Prostate gland (tissue), 2 donors: ENCODE data around the gene TMEM63C. TPM values are rescaled to one million over a fixed set of nuclear protein-coding genes. Genes with fewer than 3 reads are reported as not detected.
"Not testable (repeated sequence)": the region's sequence is repeated elsewhere in the genome, so short reads cannot be mapped to it uniquely, and the experiment has no call there.

Experiments used
- DNase-seq: peaks from one replicate; pipeline ENCODE4 v3.0.0-alpha.2; 2019; ENCODE audit warnings: low spot score
- H3K27ac ChIP-seq, 2 donors: fragments of 200-600 bp; sonication (generic); 2 replicates each; pipeline ENCODE4 v1.5.1; 2017 to 2019
- H3K27me3 ChIP-seq: fragments of 200-600 bp; sonication (generic); replicated peaks from 2 replicates; pipeline ENCODE4 v1.5.1; 2019; ENCODE audit not compliant: insufficient read depth
- H3K36me3 ChIP-seq, 2 donors: fragments of 200-600 bp; sonication (generic); 1 replicate in 1 of 2; 2 replicates in 1 of 2; pipeline versions ENCODE4 v1.5.1 to v1.8.1; 2017 to 2019
- H3K4me1 ChIP-seq: fragments of 200-600 bp; sonication (generic); replicated peaks from 2 replicates; pipeline ENCODE4 v1.5.1; 2019
- H3K4me3 ChIP-seq, 2 donors: fragments of 200-600 bp; sonication (generic); 2 replicates each; pipeline ENCODE4 v1.5.1; 2017 to 2019
- H3K9me3 ChIP-seq: fragments of 200-600 bp; sonication (generic); 2 replicates; pipeline ENCODE4 v1.5.1; 2017
- CTCF ChIP-seq, 4 experiments: fragments of 200-600 bp in 2 of 4; fragments of 450-650 bp in 2 of 4; sonication (generic) in 2 of 4; IDR thresholded peaks; 1 replicate in 3 of 4; 2 replicates in 1 of 4; pipeline ENCODE4 v1.5.1; 2016 to 2019; ENCODE audit warnings: antibody characterized with exemption in 4 of 4, mild to moderate bottlenecking in 2 of 4, moderate library complexity in 2 of 4
- POLR2A ChIP-seq: fragments of 450-650 bp; IDR thresholded peaks from one replicate; pipeline ENCODE4 v1.6.1; 2016; ENCODE audit warnings: antibody characterized with exemption, mild to moderate bottlenecking
- POLR2AphosphoS5 ChIP-seq: sonication (generic); formaldehyde crosslinking; IDR thresholded peaks from one replicate; pipeline ENCODE4 v1.6.1; 2017; ENCODE audit warnings: antibody characterized with exemption
- WGBS: methylation state at CpG from one replicate; pipeline ENCODE4 v1.1.5; 2018; 5-methylcytosine and 5-hydroxymethylcytosine counted together
- intact Hi-C: fragments of 100-400 bp; cut with DNase I; formaldehyde crosslinking; loops from one replicate; pipeline ENCODE4 v1.14.2; 2022
- total RNA-seq, 2 donors: library from RNA; depleted of rRNA; stranded (reverse); fragments of >200 nt; gene quantifications; one replicate each; pipeline ENCODE4 v1.1.0, GENCODE V29; 2016

TMEM63C gene
- total RNA-seq, 2 donors from 2014 or later, result 2.0 to 7.8 TPM

DNA sequence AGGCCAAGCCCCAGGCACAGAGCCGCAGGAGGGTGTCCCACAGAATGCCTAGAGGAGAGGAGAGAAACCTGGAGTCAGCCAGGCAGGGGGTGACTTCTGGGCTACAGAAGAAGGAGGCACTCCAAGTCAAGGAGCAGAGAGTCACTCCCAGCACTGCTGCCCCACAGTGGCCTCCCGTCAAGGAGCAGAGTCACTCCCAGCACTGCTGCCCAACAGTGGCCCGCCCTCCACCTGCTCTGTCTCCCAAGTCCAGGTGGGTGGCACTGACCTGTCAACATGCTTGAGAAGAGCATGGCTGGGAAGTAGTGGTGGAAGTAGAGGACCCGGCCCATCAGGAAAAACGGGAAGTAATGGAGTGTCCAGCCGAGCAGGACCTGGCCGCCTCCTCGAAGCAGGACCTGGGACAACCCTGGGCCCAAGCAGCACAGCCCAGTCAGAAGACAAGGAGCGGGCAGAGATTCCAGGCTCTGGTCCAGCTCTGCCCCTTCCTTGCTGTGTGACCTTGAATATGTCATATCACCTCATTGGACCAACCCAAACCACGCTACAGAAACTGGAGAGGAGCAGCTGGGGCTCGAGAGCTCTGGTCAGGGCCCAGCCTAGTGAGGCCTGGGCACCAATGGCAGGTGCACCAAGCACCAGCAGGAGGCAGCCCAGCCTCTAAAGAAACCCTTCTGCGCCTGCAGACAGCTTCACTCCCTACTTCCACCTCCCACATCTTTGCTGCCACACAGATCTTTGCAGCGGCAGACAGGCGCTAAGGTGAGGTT, 97.0 kb downstream of the TMEM63C start:
- intact Hi-C loops, result no loop called here
- no peak overlapping the region for H3K27ac ChIP-seq
- peaks cover 0 to under 1% of the 10 kb centered on the region in 2 donors for H3K36me3 ChIP-seq
- no peaks in the 10 kb centered on the region for H3K4me1 ChIP-seq
- no peaks in the 10 kb centered on the region for H3K9me3 ChIP-seq
- no peaks in the 10 kb centered on the region for H3K27me3 ChIP-seq
- DNase-seq, result no peak
- 91% methylated on average over 14 of the region's 14 CpGs for WGBS
- H3K4me3 ChIP-seq, result no peak overlapping the region
- TF ChIP-seq POLR2A (no peak), CTCF (IDR thresholded peaks at IDR 0.05) (no peak), POLR2AphosphoS5 (no peak)

- H3K36me3 ChIP-seq, result peaks cover 0 to 6% of the 10 kb centered on the region in 2 donors
- 90% methylated on average over 11 of the region's 13 CpGs for WGBS
- intact Hi-C loops, result no loop called here
- TF ChIP-seq POLR2A (no peak), CTCF (IDR thresholded peaks at IDR 0.05) (no peak), POLR2AphosphoS5 (no peak)
- no peaks in the 10 kb centered on the region for H3K4me1 ChIP-seq
- H3K27me3 ChIP-seq, result no peaks in the 10 kb centered on the region
- no peak for DNase-seq
- no peak overlapping the region for H3K4me3 ChIP-seq
- no peak overlapping the region for H3K27ac ChIP-seq
- H3K9me3 ChIP-seq, result no peaks in the 10 kb centered on the region
Measured at GRCh38 chr14:77279719-77280118, 98.1 kb downstream of the TMEM63C start.

GRCh38 chr14:77280921-77281320, 99.3 kb downstream of the TMEM63C start:
- DNase-seq, H3K4me1 ChIP-seq, H3K9me3 ChIP-seq, H3K27me3 ChIP-seq, intact Hi-C loops, H3K27ac ChIP-seq, H3K4me3 ChIP-seq: not testable (repeated sequence)
- peaks cover 0 to 10% of the 10 kb centered on the region in 2 donors for H3K36me3 ChIP-seq
- 96% methylated on average over 4 of the region's 4 CpGs for WGBS

GRCh38 chr14:77281852-77282410, 100.3 kb downstream of the TMEM63C start:
- Histone ChIP-seq H3K27ac (no peak overlapping the region), H3K4me1 (no peaks in the 10 kb centered on the region), H3K9me3 (no peaks in the 10 kb centered on the region), H3K27me3 (no peaks in the 10 kb centered on the region), H3K36me3 (peaks cover 0 to 10% of the 10 kb centered on the region in 2 donors), H3K4me3 (no peak overlapping the region)
- intact Hi-C loops, result no loop called here
- no peak for TF ChIP-seq POLR2AphosphoS5
- TF ChIP-seq CTCF (IDR thresholded peaks at IDR 0.05), result no peak
- TF ChIP-seq POLR2A, result no peak
- WGBS, result 88% methylated on average over 6 of the region's 6 CpGs
- no peak for DNase-seq

DNA sequence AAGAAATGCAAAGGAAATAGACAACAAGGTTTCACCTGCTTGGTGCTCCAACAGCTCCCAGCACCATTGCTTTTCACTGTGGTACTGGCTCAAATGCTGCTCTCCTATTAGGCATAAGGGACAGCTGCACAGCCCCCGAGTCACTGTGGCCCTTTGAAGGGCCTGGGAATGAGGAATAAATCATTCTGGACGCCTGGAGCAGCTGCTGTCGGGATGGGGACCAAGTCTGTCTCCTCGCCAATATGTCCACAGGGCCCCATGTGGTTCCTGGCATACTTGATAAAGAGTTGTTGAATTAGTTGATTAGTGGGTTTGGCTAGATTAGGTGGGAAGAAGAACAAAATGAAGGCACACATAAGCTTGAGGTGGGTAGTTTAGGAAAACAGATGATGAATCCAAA, 102.5 kb downstream of the TMEM63C start:
- H3K27ac ChIP-seq, result no peak overlapping the region
- H3K4me1 ChIP-seq, result no peaks in the 10 kb centered on the region
- DNase-seq, result no peak
- WGBS, result 82% methylated on average over 4 of the region's 4 CpGs
- no peak overlapping the region for H3K4me3 ChIP-seq
- intact Hi-C loops, result no loop called here
- no peak for TF ChIP-seq POLR2AphosphoS5
- no peak for TF ChIP-seq POLR2A
- no peak for TF ChIP-seq CTCF (IDR thresholded peaks at IDR 0.05)
- H3K27me3 ChIP-seq, result no peaks in the 10 kb centered on the region
- H3K9me3 ChIP-seq, result no peaks in the 10 kb centered on the region
- H3K36me3 ChIP-seq, result peaks cover 0 to 10% of the 10 kb centered on the region in 2 donors
